HEK293 (cell line): ENCODE data around the gene VWF.

Source experiments
- YY1 ChIP-seq: fragments of 450-650 bp; formaldehyde crosslinking; IDR thresholded peaks from 2 replicates; pipeline ENCODE4 v1.5.1; 2018; ENCODE audit warnings: missing biosample characterization, missing genetic modification characterization
- ZNF121 ChIP-seq: fragments of 450-650 bp; formaldehyde crosslinking; IDR thresholded peaks from 2 replicates; pipeline ENCODE4 v1.5.1; 2016; ENCODE audit warnings: missing biosample characterization, missing genetic modification characterization
- ZNF155 ChIP-seq: fragments of 450-650 bp; formaldehyde crosslinking; IDR thresholded peaks from 2 replicates; pipeline ENCODE4 v1.5.1; 2016; ENCODE audit warnings: missing biosample characterization, missing genetic modification characterization
- ZNF248 ChIP-seq: fragments of 450-650 bp; formaldehyde crosslinking; IDR thresholded peaks from 2 replicates; pipeline ENCODE4 v1.5.1; 2017; ENCODE audit warnings: missing biosample characterization, missing genetic modification characterization
- ZNF558 ChIP-seq: fragments of 450-650 bp; formaldehyde crosslinking; IDR thresholded peaks from 2 replicates; pipeline ENCODE4 v1.5.1; 2016; ENCODE audit warnings: missing biosample characterization, missing genetic modification characterization
- ZNF707 ChIP-seq: fragments of 450-650 bp; formaldehyde crosslinking; IDR thresholded peaks from 2 replicates; pipeline ENCODE4 v1.5.1; 2016; ENCODE audit warnings: missing biosample characterization, missing genetic modification characterization
- ZNF776 ChIP-seq: fragments of 450-650 bp; formaldehyde crosslinking; IDR thresholded peaks from 2 replicates; pipeline ENCODE4 v1.5.0; 2017; ENCODE audit warnings: missing biosample characterization, missing genetic modification characterization, borderline replicate concordance
- ZNF843 ChIP-seq: fragments of 450-650 bp; formaldehyde crosslinking; IDR thresholded peaks from 2 replicates; pipeline ENCODE4 v1.5.1; 2016; ENCODE audit warnings: missing biosample characterization, missing genetic modification characterization
- TF ChIP-seq, protein P1 (sequence below): fragments of 450-650 bp; formaldehyde crosslinking; IDR thresholded peaks from 2 replicates; pipeline ENCODE4 v1.5.1; 2016; ENCODE audit warnings: missing biosample characterization, missing genetic modification characterization
- TF ChIP-seq, protein P2 (sequence below): fragments of 450-650 bp; formaldehyde crosslinking; IDR thresholded peaks from 2 replicates; pipeline ENCODE4 v1.5.1; 2016; ENCODE audit warnings: missing biosample characterization, missing genetic modification characterization

DNA sequence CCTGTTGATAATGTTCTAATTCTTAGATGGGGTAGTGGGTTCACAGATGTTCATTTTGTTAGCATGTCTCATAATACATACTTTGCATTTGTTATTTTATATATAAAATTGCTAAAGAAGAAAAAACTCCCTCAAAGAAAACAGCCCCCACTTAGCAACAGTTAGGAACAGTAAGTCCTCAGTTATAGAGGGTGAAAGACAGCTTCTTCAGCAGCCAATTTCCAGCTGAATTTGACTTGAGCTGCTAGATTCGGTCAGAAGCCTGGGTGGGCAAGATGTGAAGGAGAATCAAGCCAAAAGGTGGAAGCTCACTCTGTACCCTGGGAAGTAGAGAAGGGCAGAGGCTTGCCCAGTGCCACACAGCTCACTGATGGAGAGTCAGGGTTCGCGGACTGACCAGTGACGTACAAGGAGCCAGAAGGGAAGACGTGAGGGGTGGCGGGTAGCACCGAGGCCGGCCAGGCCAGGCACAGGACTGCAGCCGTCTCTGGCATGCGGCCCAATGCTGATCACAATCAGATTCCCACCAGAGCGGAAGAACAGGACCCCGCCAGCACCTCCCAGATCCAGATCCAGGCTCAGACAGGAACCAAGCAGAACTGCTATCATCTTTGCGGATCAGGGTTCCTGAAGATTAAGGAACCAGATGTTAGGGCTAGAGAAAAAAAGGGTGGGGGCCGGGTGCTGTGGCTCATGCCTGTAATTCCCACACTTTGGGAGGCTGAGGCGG lies 30.4 kb upstream of the VWF start:
- TF ChIP-seq, protein P1, sequence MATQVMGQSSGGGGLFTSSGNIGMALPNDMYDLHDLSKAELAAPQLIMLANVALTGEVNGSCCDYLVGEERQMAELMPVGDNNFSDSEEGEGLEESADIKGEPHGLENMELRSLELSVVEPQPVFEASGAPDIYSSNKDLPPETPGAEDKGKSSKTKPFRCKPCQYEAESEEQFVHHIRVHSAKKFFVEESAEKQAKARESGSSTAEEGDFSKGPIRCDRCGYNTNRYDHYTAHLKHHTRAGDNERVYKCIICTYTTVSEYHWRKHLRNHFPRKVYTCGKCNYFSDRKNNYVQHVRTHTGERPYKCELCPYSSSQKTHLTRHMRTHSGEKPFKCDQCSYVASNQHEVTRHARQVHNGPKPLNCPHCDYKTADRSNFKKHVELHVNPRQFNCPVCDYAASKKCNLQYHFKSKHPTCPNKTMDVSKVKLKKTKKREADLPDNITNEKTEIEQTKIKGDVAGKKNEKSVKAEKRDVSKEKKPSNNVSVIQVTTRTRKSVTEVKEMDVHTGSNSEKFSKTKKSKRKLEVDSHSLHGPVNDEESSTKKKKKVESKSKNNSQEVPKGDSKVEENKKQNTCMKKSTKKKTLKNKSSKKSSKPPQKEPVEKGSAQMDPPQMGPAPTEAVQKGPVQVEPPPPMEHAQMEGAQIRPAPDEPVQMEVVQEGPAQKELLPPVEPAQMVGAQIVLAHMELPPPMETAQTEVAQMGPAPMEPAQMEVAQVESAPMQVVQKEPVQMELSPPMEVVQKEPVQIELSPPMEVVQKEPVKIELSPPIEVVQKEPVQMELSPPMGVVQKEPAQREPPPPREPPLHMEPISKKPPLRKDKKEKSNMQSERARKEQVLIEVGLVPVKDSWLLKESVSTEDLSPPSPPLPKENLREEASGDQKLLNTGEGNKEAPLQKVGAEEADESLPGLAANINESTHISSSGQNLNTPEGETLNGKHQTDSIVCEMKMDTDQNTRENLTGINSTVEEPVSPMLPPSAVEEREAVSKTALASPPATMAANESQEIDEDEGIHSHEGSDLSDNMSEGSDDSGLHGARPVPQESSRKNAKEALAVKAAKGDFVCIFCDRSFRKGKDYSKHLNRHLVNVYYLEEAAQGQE (tag by site-specific recombination), result no peak
- TF ChIP-seq, protein P2, sequence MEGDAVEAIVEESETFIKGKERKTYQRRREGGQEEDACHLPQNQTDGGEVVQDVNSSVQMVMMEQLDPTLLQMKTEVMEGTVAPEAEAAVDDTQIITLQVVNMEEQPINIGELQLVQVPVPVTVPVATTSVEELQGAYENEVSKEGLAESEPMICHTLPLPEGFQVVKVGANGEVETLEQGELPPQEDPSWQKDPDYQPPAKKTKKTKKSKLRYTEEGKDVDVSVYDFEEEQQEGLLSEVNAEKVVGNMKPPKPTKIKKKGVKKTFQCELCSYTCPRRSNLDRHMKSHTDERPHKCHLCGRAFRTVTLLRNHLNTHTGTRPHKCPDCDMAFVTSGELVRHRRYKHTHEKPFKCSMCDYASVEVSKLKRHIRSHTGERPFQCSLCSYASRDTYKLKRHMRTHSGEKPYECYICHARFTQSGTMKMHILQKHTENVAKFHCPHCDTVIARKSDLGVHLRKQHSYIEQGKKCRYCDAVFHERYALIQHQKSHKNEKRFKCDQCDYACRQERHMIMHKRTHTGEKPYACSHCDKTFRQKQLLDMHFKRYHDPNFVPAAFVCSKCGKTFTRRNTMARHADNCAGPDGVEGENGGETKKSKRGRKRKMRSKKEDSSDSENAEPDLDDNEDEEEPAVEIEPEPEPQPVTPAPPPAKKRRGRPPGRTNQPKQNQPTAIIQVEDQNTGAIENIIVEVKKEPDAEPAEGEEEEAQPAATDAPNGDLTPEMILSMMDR (tag by site-specific recombination), result no peak
- TF ChIP-seq ZNF558 (tag by site-specific recombination) (no peak), ZNF843 (no peak), ZNF248 (tag by site-specific recombination) (no peak), ZNF776 (no peak), ZNF155 (tag by site-specific recombination) (no peak), ZNF121 (tag by site-specific recombination) (no peak), YY1 (tag by site-specific recombination) (no peak), ZNF707 (tag by site-specific recombination) (no peak)
